Measurements from ENCODE around the gene USP53.
"Not testable (repeated sequence)": the region's sequence is repeated elsewhere in the genome, so short reads cannot be mapped to it uniquely, and the experiment has no call there.

The USP53 gene

GRCh38 chr4:119229908-119230687 is 17.6 kb downstream of the USP53 start:
- DNase-seq = no peak

DNA sequence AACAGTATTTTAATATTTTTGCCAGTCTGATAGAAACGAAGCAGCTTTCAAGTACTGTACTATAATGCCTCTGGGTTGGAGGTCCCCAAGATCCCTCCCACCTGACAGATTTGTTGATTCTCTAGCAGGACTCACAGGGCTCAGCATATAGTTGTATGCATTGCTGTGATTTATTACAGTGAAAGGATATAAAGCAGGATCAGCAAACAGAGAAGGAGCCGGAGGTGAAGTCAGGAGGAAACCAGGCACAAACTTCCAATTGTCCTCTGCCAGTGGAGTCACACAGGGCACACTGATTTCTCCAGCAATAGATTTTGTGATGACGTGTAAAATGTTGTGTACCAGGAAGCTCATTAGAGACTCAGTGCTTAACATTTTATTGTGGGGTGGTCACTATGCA is 19.0 kb downstream of the USP53 start:
- DNase-seq = no peak

DNA sequence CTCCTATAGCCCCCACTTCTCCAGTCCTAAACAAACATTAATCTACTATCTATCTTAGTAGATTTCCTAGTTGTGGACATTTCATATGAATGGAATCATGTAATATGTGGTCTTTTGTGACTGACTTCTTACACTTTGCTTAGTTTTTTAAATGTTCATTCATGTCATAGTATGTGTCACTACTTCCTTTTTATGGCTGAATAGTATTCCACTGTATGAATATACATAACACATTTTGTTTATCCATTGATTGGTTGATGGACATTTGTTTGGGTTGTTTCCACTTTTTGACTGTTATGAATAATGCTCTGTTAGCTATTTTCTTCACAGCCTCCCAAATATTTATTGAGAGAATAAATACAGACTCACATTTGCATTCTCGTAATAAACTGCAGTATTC is 19.8 kb downstream of the USP53 start:
- no peak for DNase-seq

DNA sequence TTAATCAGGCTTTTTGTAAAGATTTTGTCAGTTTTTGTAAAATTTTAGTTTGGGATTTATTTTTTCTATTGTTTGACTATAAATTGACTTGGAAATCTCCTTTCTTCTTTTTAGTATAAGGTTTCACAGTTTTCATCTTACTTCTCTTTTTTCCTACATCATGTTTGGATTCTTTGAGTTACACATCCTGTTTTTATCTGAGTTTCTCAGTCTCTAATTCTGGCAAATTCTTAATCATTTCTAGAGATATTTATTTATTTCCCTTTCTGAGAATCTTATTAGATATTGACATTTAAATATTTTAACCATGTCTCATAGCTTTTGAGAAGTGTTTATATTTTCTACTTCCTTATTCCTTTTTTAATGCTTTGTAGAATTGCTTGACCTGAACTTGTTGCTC is 20.7 kb downstream of the USP53 start:
- DNase-seq = no peak

GRCh38 chr4:119233750-119234149 is 21.2 kb downstream of the USP53 start:
- DNase-seq = no peak

DNA sequence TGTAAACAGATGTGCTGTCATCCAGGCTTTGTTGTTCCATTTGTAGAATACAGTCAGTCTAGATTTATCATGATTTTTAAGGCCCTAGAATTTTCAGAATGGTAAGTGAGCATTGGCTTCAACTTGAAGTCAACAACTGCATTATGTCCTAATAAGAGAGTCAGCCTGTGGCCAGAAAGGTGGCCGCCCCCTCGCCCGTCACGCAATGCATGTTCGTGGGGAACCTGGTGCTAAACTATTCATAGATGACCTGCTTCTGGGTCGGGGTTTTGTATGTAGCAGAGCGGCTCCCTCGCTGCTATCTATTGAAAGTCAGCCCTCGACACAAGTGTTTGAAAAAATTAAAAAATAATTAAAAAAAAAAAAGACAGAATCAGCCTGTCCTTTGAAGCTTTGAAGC is 24.7 kb downstream of the USP53 start:
- no peak for DNase-seq

GRCh38 chr4:119237642-119238041 is 25.1 kb downstream of the USP53 start:
- no peak for DNase-seq

- DNase-seq = no peak
Measured at GRCh38 chr4:119238068-119238722, 25.7 kb downstream of the USP53 start.

- no peak for DNase-seq
Measured at GRCh38 chr4:119240128-119240527, 27.6 kb downstream of the USP53 start.

DNA sequence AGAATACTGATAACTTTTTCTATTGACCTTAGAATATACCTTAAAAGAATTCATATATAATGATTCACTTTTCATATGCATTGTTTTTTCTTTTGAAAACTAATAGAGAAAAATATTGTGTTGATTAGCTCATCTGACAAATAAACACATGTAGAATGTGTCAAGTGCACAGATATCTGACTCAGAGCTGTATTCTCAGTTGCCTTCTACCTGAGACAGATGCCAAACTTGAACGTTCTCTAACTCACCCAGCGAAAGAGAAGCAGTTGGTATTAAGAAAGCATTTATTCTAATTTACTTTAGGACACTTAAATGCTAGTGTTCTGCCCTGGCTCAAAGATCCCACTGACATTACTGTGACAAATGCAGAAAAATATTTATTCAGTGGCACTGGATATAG is 28.1 kb downstream of the USP53 start:
- no peak for DNase-seq

DNA sequence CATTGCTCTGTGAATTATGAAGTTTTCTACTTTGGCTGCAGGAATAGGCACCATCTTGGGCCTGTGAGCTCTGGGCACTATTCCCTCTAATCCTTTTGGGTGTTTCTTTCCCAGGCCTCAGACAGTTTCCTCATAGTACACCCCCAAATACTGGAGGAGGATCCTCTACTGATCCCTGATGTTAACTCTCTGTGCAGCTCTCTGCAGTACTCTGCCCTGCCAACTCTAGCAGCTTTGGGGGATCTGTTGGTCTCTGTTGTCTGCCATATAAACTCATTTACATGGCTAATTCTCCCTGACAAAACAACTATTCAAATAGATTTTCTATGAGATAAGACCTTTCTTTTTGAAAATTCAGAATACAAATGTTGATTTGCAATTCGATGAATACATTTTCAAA is 29.9 kb downstream of the USP53 start:
- DNase-seq = no peak

GRCh38 chr4:119243868-119244267 is 31.4 kb downstream of the USP53 start:
- no peak for DNase-seq

GRCh38 chr4:119244344-119244743 is 31.8 kb downstream of the USP53 start:
- DNase-seq = no peak

- DNase-seq = no peak
Measured at GRCh38 chr4:119244832-119245231, 32.3 kb downstream of the USP53 start.

- DNase-seq = no peak
Measured at GRCh38 chr4:119246177-119246733, 33.7 kb downstream of the USP53 start.

- DNase-seq = not testable (repeated sequence)
Measured at GRCh38 chr4:119251037-119251436, 38.5 kb downstream of the USP53 start.

DNA sequence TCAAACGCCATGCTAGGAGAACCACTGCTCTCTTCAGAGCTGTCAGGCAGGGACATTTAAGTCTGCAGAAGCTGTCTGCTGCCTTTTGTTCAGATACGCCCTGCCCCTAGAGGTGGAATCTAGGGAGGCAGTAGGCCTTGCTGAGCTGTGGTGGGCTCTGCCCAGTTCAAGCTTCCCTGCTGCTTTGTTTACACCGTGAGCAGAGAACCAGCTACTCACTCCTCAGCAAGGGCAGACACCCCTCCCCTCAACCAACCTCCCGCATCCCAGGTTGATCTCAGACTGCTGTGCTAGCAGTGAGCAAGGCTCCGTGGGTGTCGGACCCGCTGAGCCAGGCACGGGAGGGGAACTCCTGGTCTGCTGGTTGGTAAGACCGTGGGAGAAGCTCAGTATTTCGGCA is 42.7 kb downstream of the USP53 start:
- not testable (repeated sequence) for DNase-seq

GRCh38 chr4:119260528-119260927 is 48.0 kb downstream of the USP53 start:
- DNase-seq = no peak

DNA sequence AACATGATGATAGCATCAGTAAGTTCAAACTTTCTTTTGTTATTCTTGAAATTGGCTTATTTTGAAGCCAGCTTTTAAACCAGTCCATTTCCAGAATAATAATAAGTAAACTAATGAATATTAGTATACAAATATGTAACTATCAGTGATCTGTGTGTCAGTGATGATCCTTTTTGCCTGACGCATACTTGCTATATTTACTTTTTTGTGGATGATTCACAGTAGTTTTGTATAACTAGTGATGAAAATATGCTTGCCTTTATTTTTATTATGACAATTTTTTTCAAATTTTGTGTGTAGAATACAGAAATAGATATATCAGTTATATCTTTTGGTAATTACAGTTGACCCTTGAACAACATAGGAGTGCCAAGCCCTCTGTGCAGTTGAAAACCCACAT is 49.5 kb downstream of the USP53 start:
- no peak for DNase-seq

DNA sequence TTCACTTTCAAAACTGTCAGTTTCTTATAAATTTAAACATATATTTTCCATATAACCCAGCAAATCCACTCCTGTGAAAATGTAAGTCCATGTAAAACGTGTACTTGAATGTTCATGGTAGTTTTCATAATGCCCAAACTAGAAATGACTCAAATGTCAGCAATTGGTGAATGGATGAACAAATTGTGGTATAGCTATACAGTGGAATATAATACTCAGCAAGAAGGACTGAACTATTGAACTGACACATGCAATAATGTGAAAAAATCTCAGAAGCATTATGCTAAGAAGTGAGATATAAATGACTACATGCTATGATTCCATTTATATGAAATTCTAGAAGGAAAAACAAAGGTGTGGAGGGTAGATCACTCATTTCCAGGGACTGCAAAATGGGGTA is 52.2 kb downstream of the USP53 start:
- DNase-seq = no peak

DNA sequence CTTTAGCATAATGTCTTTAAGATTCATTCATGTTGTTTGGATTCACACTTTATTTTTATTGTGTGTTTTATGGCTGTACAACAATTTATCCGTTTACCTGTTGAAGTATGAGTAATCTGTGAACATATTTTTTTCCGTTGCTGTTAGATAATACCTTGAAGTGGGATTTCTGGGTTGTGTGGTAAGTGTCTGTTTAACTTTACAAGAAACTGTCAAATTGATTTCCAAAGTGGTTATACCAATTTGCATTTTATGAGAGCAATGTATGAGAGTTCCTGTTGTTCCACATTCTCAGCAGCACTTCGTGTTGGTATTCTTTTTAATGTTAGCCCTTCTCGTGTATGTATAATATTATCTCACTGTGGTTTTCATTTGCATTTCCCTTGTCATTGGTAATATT is 53.6 kb downstream of the USP53 start:
- no peak for DNase-seq

- no peak for DNase-seq
Measured at GRCh38 chr4:119268466-119268865, 56.0 kb downstream of the USP53 start.

- DNase-seq = no peak
Measured at GRCh38 chr4:119271361-119272085, 59.0 kb downstream of the USP53 start.

DNA sequence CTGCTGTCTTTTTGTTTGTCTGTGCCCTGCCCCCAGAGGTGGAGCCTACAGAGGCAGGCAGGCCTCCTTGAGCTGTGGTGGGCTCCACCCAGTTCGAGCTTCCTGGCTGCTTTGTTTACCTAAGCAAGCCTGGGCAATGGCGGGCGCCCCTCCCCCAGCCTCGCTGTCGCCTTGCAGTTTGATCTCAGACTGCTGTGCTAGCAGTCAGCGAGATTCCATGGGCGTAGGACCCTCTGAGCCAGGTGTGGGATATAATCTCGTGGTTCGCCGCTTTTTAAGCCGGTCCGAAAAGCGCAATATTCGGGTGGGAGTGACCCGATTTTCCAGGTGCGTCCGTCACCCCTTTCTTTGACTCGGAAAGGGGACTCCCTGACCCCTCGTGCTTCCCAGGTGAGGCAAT is 67.0 kb downstream of the USP53 start:
- DNase-seq = not testable (repeated sequence)
